HG03025 (cell line): ENCODE results near the gene SEMA5B.

ENCODE experiments used
- ATAC-seq: cut with Tn5 transposase; IDR thresholded peaks from one replicate; pipeline ENCODE4 v1.9.1; 2021; ENCODE audit warnings: mild to moderate bottlenecking, moderate library complexity; ENCODE audit not compliant: unreplicated experiment, low FRiP score

Gene SEMA5B

GRCh38 chr3:122929188-122930062 lies 98.1 kb downstream of the SEMA5B start:
- no peak for ATAC-seq

- no peak for ATAC-seq
Observed at GRCh38 chr3:122928396-122929187, 99.0 kb downstream of the SEMA5B start.

DNA sequence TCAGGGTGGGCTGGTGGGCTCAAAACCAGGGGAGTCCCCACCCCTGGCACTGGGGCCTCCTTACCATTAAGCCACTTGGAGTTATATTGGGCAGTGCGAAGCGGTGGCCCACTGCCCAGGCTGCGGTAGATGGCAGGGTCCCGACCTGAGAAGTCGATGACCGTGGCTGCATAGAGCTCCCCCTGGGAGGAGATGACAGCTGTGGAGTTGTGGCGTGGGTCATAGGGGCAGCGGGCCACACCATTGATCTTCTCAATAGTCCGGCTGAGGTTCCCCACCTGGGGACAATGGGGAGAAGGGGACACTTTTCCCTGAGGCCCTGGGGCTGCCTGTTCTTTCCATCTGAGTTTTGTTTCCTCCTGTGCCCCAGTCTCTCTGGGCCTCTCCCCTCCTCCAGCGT lies 99.8 kb downstream of the SEMA5B start:
- no peak for ATAC-seq

DNA sequence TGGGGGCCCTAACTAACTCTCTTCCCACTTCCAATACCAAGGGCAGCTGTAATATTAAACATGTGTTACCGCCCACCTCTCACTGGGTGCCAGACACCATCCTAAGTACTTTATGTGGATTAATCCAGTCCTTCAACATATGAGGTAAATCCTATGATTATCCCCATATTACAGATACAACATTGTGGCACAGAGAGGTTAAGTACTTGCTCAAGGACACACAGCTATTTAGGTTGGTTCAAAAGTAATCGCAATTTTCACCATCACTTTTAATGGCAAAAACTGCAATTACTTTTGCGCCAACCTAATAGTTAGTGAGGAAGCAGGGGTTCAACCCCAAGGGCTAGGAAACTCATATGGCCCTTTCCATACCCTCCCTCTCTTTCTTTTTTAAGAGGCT lies 100.8 kb downstream of the SEMA5B start:
- no peak for ATAC-seq

- no peak for ATAC-seq
Observed at GRCh38 chr3:122926322-122926721, 101.2 kb downstream of the SEMA5B start.

GRCh38 chr3:122925756-122926155 lies 101.8 kb downstream of the SEMA5B start:
- no peak for ATAC-seq

GRCh38 chr3:122924056-122924455 lies 103.5 kb downstream of the SEMA5B start:
- ATAC-seq = no peak

GRCh38 chr3:122923611-122924010 lies 104.0 kb downstream of the SEMA5B start:
- no peak for ATAC-seq

GRCh38 chr3:122921791-122922651 lies 105.5 kb downstream of the SEMA5B start:
- ATAC-seq = no peak

- ATAC-seq = no peak
Observed at GRCh38 chr3:122920986-122921385, 106.6 kb downstream of the SEMA5B start.

DNA sequence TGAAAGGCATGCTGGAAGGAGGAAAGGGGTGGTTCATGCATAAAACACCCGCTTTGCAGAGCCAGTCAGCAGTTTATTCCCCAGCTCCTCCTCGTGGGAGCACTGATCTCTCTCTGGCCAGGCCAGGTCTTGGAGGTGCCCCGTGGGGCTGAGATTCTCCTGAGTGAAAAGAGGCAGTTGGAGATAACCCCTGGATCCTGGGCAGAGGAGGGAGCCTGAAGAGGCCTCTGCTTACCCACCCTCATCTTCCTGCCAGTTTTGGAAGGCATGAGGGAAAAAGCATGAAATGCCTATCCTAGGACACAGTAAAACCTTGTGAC lies 108.3 kb downstream of the SEMA5B start:
- ATAC-seq = no peak

- no peak for ATAC-seq
Observed at GRCh38 chr3:122918576-122919290, 108.8 kb downstream of the SEMA5B start.

GRCh38 chr3:122917412-122917811 lies 110.2 kb downstream of the SEMA5B start:
- no peak for ATAC-seq

GRCh38 chr3:122916580-122916979 lies 111.0 kb downstream of the SEMA5B start:
- peak; percentile 52 for ATAC-seq

DNA sequence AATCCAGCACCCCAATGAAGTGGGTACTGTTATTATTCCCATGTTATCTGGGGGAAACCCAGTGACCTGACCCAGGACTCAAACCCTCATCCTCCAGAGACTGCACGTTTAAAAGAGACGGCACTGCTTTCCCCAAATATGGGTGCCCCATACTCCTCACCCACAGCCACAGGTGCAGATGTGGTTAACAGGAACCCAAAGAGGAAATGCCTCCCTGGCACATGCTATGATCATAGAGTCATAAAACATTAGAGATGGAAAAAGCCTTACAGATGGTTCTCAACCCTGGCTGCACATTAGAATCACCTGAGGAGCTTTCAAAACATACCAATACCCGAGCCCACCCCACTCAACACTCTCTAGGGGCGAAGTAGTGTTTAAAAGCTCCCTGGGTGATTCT lies 111.5 kb downstream of the SEMA5B start:
- ATAC-seq = no peak

- no peak for ATAC-seq
Observed at GRCh38 chr3:122915300-122916055, 112.1 kb downstream of the SEMA5B start.

GRCh38 chr3:122913539-122914100 lies 113.9 kb downstream of the SEMA5B start:
- ATAC-seq = no peak

DNA sequence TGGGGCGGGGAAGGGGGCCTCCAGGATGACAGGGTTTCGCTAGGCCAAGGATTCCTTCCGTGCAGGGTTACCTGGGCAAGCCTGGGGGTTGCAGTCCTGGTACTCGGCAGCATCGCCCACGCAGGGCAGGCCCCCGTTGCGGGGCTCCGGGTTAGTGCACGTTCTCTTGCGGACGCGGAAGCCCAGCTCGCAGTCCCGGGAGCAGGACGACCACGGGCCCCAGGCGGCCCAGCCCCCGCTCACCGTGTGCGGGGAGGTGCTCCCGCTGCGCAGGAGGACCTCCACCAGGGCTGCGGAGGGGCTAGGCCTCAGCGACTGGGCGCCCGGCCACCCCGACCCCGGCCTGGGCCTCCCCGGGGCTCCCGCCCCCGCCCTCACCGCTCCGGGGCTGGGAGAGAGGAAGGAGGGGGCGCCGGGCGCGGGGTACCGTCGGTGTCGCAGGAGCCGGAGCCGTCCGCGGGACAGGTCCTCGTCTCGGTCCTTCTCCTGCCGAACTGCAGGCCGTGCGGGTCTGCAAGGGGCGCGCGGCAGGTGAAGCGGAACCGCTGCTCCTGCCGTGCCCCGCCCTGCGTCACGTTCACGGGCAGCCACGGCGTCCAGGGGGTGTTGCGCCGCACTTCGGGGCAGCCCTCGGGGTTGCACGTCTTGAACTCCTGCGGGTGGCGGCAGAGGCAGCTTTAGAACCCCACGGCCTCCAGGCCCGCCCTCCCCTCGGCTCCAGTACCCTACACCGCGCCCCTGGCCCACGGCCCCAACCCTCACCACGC lies 114.6 kb downstream of the SEMA5B start:
- ATAC-seq = no peak
